Fibroblast of lung (primary cell): ENCODE data around the gene SRRM2.
"Not testable (repeated sequence)": the region's sequence is repeated elsewhere in the genome, so short reads cannot be mapped to it uniquely, and the experiment has no call there.

Source experiments
- EZH2 ChIP-seq: IDR thresholded peaks from 2 replicates; pipeline ENCODE4 v1.5.1; 2012; ENCODE audit warnings: low read length, control low read depth, mild to moderate bottlenecking; ENCODE audit errors: missing control alignments
- TF ChIP-seq, protein P1 (sequence below), 2 donors: IDR thresholded peaks in 1 of 2; conservative IDR thresholded peaks in 1 of 2; 1 replicate in 1 of 2; 2 replicates in 1 of 2; pipeline ENCODE4 v1.5.1; 2011 to 2012; ENCODE audit warnings: low read length in 2 of 2, control low read depth in 1 of 2, inconsistent platforms in 1 of 2, low read depth in 1 of 2, mild to moderate bottlenecking in 1 of 2

DNA sequence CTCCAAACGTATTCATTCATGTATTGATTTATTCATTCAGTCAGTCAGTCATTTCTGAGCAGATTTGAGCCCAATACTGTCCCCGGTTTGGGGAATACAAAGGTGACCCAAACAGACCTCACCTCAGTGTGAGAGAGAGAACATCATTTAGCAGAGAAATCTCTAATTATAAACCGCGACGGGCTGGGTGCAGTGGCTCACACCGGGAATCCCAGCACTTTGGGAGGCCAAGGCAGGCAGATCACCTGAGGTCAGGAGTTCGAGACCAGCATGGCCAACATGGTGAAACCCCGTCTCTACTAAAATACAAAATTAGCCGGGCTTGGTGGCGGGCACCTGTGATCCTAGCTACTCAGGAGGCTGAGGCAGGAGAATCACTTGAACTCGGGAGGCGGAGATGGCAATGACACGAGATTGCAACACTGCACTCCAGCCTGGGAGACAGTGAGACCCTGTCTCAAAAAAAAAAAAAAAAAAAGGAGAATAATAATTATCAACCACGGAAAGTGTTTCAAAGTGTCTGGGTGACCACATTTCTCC lies 30.7 kb upstream of the SRRM2 start:
- TF ChIP-seq, protein P1, sequence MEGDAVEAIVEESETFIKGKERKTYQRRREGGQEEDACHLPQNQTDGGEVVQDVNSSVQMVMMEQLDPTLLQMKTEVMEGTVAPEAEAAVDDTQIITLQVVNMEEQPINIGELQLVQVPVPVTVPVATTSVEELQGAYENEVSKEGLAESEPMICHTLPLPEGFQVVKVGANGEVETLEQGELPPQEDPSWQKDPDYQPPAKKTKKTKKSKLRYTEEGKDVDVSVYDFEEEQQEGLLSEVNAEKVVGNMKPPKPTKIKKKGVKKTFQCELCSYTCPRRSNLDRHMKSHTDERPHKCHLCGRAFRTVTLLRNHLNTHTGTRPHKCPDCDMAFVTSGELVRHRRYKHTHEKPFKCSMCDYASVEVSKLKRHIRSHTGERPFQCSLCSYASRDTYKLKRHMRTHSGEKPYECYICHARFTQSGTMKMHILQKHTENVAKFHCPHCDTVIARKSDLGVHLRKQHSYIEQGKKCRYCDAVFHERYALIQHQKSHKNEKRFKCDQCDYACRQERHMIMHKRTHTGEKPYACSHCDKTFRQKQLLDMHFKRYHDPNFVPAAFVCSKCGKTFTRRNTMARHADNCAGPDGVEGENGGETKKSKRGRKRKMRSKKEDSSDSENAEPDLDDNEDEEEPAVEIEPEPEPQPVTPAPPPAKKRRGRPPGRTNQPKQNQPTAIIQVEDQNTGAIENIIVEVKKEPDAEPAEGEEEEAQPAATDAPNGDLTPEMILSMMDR (conservative IDR thresholded peaks at IDR 0.05 in 1 of 2, IDR thresholded peaks at IDR 0.05 in 1 of 2; ENCODE audit: low read depth in 1 of 2, low read length in 2 of 2): not testable (repeated sequence)
- not testable (repeated sequence) for TF ChIP-seq EZH2
